HL-60/S4 (cell line): ENCODE results near the gene ABCA3.
"Not testable (repeated sequence)": the region's sequence is repeated elsewhere in the genome, so short reads cannot be mapped to it uniquely, and the experiment has no call there.

Experiments
- in situ Hi-C: fragments of 300-500 bp; cut with MboI; formaldehyde crosslinking; loops from 2 replicates; pipeline ENCODE4 v1.14.3; 2022; ENCODE audit warnings: low sequenced_read_pairs

Gene ABCA3

DNA sequence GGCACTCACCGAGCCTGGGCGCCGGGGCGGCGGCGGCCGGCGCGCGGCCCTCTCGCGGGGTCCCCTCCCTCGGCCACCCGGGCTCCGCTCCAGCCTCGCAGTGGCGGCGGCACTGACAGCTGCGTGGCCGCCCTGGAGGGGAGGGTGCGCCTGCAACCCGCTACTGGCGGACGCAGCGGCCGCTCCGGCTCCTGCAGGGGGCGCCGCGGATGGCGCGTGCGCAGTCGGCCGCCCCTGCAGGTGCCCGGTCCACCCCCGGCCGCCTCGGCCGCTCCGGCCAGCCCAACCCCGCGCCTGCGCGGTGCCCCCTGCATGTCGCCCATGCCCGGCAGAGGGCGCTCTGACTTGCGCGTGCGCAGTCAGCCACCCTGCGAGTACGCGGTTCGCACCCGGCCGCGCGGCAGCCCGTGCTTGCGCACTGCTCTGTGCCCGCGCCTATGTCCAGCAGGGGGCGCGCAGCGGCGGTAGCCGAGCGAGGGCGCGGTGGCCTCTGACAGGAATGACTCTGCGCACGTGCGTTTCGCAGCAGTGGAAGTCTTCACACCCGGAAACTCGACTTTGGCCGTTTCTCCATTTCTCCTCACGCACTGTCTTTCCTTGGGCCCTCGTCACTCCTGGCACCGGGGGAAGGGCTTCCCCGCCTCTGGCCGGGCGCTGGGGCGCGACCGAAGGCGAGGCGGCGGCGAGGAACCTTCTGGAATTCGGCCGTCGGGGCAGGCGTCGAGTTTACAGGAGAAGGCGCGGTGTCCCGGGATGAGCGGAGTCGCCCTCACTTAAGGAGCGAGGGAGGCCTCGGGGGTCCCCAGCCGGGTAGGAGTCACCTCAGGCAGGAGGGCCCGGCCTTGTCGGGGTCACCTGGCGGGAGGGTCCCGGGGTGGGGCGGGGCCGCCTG, at the start of gene ABCA3:
Gene ABCA3 (minus strand): TSS at position 165 of the 892 bp plus-strand sequence. CDS start 14,262 bp downstream, outside the sequence.
- in situ Hi-C loops: no loop called here

DNA sequence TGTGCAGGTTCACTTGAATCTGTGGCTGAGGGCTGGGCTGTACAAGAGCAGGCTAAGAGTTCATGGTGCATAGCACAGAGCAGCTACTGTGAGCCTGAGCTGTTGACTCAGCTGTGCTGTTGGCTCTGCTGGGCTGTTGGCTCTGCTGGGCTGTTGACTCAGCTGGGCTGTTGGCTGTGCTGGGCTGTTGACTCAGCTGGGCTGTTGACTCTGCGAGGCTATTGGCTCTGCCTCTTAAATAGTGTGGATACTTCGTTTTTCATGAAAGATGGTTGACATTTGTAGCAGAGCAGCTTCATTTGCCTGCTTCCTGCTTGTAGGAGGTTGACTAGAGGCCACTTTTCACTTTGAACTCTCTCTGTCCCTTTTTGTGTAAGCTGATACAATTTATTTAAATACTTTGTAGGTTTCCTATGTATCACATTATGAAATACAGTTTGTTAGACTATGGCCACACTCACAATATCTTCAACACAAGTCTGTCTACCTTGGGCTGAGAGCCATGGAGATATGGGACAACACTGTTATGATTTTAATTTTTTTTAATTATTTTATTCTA, 48.4 kb upstream of the ABCA3 start:
- in situ Hi-C loops: no loop called here

DNA sequence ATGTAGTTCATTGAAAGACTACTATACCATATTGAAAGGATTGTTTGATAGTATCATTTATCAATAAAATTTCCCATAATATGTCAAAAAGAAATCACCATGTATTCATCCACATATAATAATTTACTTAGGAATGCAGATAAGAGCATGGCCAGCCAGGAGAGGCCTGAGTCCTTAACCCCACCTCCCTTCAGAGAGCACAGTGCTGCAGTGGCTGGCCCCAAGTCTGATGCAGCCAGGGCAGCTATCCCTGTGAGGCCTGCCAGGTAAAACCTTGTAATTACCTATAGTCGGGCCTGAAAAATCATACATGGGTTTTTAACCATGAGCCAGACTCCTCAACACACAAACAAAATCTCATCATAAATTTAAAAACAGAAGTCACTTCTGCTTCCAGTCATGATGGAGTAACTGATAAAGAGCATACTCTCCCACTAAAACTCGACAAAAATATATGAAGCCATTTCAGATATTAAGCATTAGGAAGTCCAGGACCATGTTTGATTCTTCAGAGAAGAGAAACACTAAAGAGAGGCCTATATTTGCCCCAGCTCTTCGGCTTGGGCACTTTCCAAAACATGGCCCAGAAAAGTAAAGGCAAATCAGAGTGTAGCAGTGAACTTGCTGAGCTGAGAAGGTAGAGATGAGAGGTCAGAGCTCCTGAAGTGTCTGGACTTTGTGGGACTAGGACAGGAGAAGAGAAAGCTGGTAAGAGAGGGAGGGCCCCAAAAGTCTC, 47.8 kb upstream of the ABCA3 start:
- in situ Hi-C loops: no loop called here

DNA sequence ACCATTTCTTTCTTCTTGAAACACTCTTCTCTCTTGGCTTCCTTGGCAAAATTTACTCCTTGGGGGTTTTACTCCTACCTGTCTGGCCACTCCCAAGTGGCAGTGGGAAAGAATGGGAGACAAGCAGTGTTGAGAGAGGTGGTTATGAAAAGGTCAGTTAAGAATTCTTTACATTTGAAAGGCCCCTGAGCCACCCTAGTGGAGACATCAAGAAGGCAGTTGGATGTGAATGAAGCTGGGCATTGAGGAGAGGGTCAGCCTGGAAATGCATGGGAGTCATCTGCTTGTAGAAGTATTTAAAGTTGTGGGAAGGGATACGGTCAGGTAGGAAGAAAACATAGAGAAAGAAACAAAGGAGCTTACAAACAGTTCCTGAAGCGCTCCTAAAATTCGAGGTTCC, 46.5 kb upstream of the ABCA3 start:
- in situ Hi-C loops: no loop called here

DNA sequence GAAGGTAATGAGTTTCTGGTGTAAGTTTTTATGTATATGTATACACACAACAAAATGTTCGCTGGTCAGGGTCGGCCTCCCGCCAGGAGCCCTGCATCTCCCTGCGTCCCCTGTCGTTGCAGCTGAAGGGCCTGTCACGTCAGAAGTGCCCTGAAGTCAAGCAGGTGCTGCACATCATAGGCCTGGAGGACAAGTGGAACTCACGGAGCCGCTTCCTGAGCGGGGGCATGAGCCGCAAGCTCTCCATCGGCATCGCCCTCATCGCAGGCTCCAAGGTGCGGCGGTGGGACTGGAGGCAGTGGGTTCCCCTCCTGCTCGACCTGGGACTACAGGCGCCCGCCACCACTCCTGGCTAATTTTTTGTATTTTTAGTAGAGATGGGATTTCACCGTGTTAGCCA, 45.5 kb upstream of the ABCA3 start:
- in situ Hi-C loops: not testable (repeated sequence)

DNA sequence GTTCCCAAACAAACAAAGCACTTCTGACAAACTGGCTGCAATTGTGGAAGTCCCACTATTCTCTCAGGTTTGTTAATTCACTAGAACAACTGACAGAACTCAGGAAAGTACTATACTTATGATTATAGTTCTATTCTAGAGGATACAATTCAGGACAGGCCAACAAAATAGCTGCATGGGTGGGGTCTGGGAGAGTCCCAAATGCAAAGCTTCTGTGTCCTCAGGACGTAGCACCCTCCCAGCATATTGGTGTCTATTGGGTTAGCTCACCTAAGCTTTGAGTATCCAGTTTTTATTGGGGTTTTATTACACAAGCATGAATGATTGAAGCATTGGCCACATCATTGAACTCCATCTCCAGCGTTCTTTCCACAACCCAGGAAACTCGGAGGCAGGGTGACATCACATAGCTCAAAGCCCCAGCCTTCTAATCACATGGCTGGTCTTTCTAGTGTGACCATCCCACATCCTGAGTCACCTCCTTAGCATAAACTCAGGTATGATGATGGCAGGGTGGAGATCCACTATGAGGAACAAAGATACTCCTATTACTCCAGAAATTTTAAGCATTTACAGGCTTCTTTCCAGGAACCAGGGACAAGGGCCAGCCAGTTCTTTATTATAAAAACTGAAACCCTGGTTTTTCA, 44.8 kb upstream of the ABCA3 start:
- in situ Hi-C loops: no loop called here

DNA sequence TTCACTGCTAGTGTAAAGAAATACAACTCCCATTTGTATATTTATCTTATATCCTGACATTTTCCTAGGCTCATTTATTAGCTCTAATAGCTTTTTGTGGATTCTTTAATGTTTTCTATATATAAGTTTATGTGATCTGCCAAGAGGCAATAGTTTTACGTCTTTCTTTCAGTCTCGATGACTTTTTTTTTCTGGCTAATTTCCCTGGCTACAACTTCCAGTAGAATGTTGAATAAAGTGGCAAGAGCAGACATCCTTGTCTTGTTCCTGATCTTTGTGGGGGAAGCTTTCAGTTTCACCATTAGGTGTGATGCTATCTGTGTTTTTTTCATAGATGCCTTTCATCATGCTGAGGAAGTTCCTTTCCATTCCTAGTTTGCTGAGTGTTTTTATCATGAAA, 43.9 kb upstream of the ABCA3 start:
- in situ Hi-C loops: no loop called here

DNA sequence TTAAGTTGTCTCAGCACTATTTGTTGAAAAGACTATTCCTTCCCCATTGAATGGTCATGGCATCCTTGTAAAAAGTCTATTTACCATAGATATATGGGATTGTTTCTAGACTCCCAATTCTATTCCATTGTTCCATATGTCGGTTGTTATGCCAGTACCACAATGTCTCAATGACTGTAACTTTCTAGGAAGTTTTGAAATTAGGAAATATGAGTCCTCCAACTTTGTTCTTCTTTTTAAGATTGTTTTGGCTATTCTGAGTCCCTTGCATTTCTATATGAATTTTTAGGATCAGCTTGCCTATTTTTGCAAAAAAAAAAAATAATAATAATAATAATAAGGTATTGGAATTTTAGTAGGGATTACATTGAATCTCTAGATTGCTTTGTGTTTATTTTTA, 43.0 kb upstream of the ABCA3 start:
- in situ Hi-C loops: no loop called here

DNA sequence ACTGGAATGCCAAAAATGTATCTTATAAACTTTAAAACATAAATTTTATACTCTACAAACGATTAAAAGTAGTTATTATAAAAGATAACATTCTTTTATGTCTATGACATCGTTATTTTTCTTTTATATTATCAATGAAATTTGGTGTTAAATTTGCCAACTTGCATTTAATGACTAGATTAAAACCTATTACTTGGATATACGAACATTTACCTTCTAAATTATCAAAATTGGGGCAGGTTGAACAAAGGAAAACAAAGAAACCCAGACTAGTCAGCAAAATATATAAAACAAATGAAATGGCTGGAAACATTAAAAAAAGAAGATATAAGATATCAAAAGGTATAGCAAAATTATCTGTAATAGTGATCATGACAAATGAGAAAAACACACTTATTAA, 34.1 kb upstream of the ABCA3 start:
- in situ Hi-C loops: no loop called here

DNA sequence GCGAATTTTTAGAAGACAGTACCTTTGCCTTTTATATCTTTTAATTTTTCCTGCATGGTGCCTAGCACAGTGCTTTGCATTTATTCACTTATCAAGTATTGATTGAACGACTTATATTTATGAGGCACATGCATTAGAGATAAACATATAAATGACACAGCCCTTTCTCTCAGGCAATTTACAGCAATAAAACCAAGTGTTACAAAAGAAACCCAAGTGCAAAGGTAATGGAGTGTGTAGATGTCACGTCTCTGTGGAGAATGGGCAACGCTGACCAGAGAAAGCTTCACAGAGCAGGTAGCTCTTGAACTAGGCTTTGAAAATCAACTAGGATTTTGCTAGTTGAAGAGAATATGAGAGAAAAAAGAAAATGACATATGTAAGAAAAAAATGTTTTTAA, 32.6 kb upstream of the ABCA3 start:
- in situ Hi-C loops: no loop called here

DNA sequence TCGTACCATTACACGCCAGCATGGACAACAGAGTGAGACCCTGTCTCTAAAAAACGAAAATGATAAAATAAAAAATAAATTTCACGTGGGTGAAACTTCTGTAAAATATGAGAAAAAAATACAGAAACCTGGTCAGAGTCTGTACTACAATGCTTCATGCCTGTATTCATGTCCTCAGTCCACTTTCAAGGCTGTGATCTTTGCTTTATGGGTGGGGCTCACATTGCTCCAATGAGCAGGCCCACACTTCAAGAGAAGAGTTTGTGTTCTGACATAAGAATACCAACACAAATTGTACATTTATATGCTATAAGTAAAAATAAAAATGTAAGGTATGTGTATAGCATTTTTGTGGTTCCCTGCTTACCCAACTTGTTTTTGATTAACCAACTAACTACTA, 32.2 kb upstream of the ABCA3 start:
- in situ Hi-C loops: no loop called here

DNA sequence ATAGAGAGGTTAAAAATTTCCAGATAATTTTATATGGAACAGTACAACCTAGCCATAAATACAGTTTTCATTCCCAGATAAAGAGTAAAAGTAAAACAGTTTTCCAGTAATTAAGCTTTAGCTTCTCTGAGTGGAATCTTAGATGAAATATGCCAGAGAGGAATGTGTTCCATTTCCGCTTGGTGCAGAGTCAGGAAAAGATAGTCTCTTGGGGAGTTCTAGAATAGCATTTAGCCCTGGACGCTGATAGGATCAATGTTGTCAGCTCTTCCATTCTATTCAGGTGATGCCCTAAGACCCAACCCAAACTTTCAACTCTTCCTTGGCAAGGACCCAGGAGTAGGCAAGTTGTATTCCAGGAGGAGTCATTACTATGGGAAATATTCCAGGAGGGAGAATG, 30.9 kb upstream of the ABCA3 start:
- in situ Hi-C loops: no loop called here

DNA sequence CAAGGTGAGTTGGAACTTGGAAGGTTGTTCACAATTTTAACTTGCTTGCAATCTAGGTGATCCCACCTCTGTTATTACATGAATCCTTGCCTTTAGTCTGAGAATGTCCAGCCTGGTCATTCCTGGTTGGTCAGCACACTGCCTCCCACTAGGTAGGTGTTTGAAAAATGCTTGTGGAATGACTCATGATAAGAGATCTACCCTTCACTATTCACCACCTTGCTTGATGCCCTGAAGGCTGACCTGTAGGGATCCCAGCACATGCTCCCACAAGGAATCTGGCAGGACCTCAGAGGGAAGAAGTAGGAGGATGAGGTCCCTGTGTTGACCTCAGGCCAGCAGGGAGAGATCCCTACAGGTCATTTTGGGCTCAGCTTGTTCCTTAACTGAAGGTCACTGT, 30.2 kb upstream of the ABCA3 start:
- in situ Hi-C loops: no loop called here

DNA sequence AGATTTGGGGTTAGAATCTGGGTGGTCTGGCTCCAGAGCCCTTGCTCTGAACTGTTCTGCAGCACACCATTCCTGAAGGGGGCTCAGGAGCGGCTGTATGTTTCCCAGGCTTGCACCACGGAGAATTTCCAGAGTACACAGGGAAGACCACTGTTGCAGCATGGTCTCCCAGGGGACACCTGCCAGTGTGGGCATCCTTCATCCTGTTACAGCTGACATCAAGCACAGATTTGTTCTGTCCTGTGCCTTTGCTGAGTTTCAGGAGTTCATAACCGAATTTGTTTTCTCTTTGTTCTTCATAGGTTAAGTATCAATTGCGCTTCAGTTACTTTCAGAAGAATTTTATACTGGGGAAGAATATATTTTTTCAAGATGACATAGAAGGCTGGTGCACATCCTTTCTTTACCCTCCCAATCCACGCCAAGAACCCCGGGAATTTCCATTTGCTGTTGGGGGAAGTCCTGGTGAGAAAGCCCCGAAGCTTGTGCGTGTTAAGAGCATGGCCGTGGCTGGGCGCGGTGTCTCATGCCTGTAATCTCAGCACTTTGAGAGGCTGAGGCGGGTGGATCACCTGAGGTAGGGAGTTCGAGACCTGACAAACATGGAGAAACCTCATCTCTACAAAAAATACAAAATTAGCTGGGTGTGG, 26.3 kb upstream of the ABCA3 start:
- in situ Hi-C loops: no loop called here

DNA sequence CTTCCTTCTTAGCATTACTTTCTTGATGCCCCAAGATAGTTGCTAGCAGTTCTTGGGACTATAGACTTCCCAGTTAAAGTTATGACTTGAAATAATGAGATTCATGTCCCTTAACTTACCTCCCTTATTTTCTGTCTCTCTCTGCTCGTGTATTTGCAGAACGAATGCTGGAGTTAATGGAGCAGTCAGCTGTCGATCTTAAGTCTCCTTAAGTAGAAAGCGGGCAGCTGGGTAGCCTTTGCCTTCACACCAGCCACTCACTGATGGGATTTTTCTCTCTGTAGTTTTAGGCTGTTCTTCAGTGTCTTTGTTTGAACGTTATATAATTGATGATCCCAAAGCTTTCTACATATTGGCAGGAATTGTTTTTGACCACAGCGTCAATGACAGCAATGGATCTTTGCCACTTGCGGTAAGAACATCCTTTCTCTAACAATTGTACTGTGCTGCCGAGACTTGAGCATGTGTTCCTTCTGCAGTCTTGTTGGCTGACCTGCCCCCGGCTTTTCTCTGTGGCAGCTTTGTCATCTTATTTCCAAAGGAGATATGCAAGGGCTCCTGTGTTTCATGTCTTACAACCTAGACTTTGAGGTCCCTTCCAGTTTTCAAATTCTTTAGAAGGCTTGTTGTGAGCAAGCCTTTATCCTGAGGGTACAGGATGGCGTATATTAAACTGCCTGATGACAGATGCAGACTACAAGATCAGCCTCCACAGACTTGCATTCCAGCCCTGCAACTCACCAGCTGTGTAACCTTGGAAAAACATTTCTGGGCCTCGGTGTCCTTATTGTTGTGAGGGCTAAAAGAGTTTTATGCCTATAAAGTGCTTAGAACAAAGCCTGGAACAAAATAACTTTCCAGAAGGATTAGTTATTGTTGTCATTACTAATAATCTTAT, 25.1 kb upstream of the ABCA3 start:
- in situ Hi-C loops: no loop called here

DNA sequence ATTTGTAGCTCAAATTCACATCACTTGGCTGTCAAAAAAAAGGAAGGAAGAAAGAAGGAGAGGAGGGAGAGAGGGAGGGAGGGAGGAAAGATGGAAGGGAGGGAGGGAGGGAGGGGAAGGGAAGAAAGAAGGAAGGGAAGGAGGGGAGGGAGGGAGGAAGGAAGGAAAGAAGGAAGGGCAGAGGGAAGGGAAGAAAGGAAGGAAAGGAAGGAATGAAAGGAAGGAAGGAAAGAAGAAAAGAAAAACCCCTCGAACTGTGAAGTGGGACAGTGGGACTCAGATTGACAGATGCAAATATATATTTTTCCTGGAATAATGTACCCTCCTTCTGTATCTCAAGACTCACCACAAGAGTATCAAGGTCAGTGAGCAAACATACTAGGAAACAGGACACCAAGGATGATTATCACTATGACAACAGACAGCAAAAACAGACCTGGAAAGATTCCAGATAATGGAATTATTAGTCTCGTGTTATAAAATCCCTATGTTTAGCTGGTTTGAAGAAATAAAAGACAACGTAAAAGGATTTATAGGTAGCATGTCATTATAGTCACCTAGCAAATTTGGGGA, 24.2 kb upstream of the ABCA3 start:
- in situ Hi-C loops: no loop called here

DNA sequence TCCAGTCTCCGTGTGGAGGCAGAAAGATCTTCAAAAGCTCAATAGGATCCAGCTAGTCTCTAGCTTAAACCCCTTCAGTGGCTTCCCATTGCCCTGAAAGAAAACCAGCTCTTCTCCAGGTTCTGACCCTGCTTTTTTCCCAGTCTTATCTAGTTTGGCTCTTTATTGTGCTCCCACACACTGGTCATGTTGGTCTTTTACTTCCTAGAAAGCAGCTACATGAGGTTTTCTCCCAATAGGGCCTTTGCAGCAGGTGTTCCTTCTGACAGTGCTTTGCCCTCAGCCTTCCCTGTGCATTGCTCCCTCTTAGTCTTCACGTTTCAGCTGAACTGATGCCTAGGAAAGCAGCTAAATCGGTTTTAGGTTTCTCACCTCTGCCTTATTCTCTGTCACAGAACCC, 21.7 kb upstream of the ABCA3 start:
- in situ Hi-C loops: no loop called here

DNA sequence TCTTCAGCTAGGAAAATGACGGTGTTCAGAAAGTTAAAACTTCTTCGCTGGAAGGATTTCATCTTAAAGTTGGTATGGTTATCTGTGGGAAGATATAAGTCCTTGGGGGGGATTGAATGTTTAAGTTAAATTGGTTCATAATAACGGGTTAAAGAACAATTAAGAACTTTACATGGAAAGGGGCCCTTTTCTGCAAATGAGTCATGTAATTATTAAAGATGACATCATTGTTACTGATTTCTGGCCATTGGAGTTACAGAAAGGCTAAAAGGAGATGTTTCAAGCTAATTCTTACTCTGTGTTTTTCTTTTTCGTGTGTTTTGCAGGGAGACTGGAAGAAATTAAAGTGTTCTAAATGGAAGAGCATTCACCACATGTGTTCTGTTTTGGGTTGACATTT, 20.6 kb upstream of the ABCA3 start:
- in situ Hi-C loops: no loop called here

DNA sequence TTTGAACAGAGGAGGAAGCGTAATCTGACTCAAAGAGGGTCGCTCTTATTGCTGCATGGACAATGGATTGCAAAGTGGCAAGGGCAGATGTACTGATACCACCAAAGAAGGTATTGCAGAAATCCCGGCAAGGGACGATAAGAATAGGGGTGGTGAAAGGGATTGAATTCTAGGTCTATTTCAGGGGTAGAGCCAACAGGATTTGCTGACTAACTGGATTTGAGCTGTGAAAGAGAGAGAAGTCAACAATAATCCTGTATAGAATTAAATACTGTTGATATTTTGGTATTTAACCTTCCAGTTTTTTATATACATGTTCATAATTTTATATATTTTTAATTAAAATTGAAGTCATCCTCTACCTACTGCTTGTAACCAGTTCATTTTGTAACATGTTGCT, 19.4 kb upstream of the ABCA3 start:
- in situ Hi-C loops: no loop called here

DNA sequence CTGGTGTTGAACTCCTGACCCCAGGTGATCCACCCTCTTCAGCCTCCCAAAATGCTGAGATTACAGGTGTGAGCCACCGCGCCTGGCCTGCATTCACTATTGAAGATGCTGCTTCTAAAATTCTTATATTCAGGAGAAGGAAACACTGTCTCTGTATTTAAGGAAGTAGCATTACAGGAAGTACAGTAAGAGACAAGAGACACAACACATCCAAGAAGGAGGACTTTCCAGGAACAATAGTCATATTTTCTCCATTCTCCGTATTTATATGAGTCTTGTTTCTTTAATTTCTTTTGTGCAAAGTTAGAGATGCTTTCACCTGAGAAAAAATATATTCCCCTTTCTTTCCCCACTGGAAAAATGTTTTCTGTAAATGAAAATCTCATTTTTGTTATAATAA, 18.3 kb upstream of the ABCA3 start:
- in situ Hi-C loops: no loop called here
